Skin epidermis (tissue), 12 donors: ENCODE results near the gene FNDC10.
A peak's percentile ranks its signal among the peaks of the same experiment; 100 is the strongest.

ENCODE experiments used
- H3K27ac ChIP-seq, 21 experiments: fragments of 200-600 bp; sonication (generic) in 11 of 21; one replicate each; pipeline ENCODE4 v1.5.0; 2020; ENCODE audit warnings: mild to moderate bottlenecking in 3 of 21, inconsistent platforms in 2 of 21, moderate library complexity in 2 of 21
- H3K4me3 ChIP-seq, 7 experiments: fragments of 200-600 bp; sonication (generic) in 2 of 7; one replicate each; pipeline ENCODE4 v1.5.0; 2020; ENCODE audit warnings: inconsistent platforms in 2 of 7, mild to moderate bottlenecking in 2 of 7, moderate library complexity in 1 of 7

Gene FNDC10

GRCh38 chr1:1628754-1629429 lies 29.0 kb upstream of the FNDC10 start:
- Histone ChIP-seq H3K27ac (peak overlapping the region in 20 of 21 experiments; percentile 21 to 93 (median 72)), H3K4me3 (peak overlapping the region; percentile 28 to 48 (median 39))

- Histone ChIP-seq H3K27ac (peak overlapping the region in 17 of 21 experiments; percentile 1 to 93 (median 71)), H3K4me3 (peak overlapping the region in 6 of 7 experiments; percentile 4 to 48 (median 37))
Measured at GRCh38 chr1:1627829-1628753, 28.2 kb upstream of the FNDC10 start.

- peak overlapping the region in 15 of 21 experiments; percentile 1 to 84 (median 63) for H3K27ac ChIP-seq
- H3K4me3 ChIP-seq = peak overlapping the region in 4 of 7 experiments; percentile 4 to 48 (median 37)
Measured at GRCh38 chr1:1627261-1627828, 27.4 kb upstream of the FNDC10 start.

- H3K4me3 ChIP-seq = no peak overlapping the region
- H3K27ac ChIP-seq = peak overlapping the region in 3 of 21 experiments; percentile 38 to 71 (median 67)
Measured at GRCh38 chr1:1626207-1627141, 26.5 kb upstream of the FNDC10 start.

GRCh38 chr1:1625824-1626206 lies 25.9 kb upstream of the FNDC10 start:
- H3K4me3 ChIP-seq = no peak overlapping the region
- H3K27ac ChIP-seq = no peak overlapping the region

- H3K4me3 ChIP-seq = no peak overlapping the region
- H3K27ac ChIP-seq = no peak overlapping the region
Measured at GRCh38 chr1:1625404-1625775, 25.5 kb upstream of the FNDC10 start.

- no peak overlapping the region for H3K27ac ChIP-seq
- H3K4me3 ChIP-seq = no peak overlapping the region
Measured at GRCh38 chr1:1624443-1625403, 24.8 kb upstream of the FNDC10 start.

- Histone ChIP-seq H3K27ac (no peak overlapping the region), H3K4me3 (no peak overlapping the region)
Measured at GRCh38 chr1:1623631-1624442, 23.9 kb upstream of the FNDC10 start.

- Histone ChIP-seq H3K27ac (no peak overlapping the region), H3K4me3 (no peak overlapping the region)
Measured at GRCh38 chr1:1623181-1623630, 23.3 kb upstream of the FNDC10 start.

GRCh38 chr1:1622788-1623094 lies 22.8 kb upstream of the FNDC10 start:
- no peak overlapping the region for H3K27ac ChIP-seq
- H3K4me3 ChIP-seq = no peak overlapping the region

GRCh38 chr1:1622010-1622787 lies 22.3 kb upstream of the FNDC10 start:
- Histone ChIP-seq H3K27ac (no peak overlapping the region), H3K4me3 (no peak overlapping the region)

- H3K4me3 ChIP-seq = no peak overlapping the region
- H3K27ac ChIP-seq = no peak overlapping the region
Measured at GRCh38 chr1:1621173-1622009, 21.5 kb upstream of the FNDC10 start.

- H3K27ac ChIP-seq = no peak overlapping the region
Measured at GRCh38 chr1:1620433-1621139, 20.7 kb upstream of the FNDC10 start.

GRCh38 chr1:1619917-1620361 lies 20.0 kb upstream of the FNDC10 start:
- H3K27ac ChIP-seq = no peak overlapping the region
- no peak overlapping the region for H3K4me3 ChIP-seq

More at GRCh38 chr1:1620433-1621139, 20.7 kb upstream of the FNDC10 start:
- H3K4me3 ChIP-seq = no peak overlapping the region

- Histone ChIP-seq H3K4me3 (no peak overlapping the region), H3K27ac (no peak overlapping the region)
Measured at GRCh38 chr1:1618396-1619068, 18.6 kb upstream of the FNDC10 start.
